SK-N-SH treated with all-trans-retinoic acid at 6 μM for 48 hours (cell line): ENCODE data around the gene SELENON.

Experiments used
- GLIS3 ChIP-seq: fragments of 250-450 bp; sonication (Bioruptor Pico); IDR thresholded peaks from 2 replicates; pipeline ENCODE4 v1.5.0; 2020; ENCODE audit warnings: mild to moderate bottlenecking, moderate library complexity
- OSR1 ChIP-seq: fragments of 250-450 bp; sonication (Bioruptor Pico); IDR thresholded peaks from 2 replicates; pipeline ENCODE4 v1.8.0; 2022; ENCODE audit warnings: moderate library complexity, mild to moderate bottlenecking, inconsistent platforms
- PATZ1 ChIP-seq: fragments of 250-450 bp; sonication (Bioruptor Pico); IDR thresholded peaks from 2 replicates; pipeline ENCODE4 v1.8.0; 2020; ENCODE audit warnings: mild to moderate bottlenecking, moderate library complexity, borderline replicate concordance
- TCF4 ChIP-seq: fragments of 250-450 bp; sonication (Bioruptor Pico); IDR thresholded peaks from 2 replicates; pipeline ENCODE4 v1.8.0; 2021; ENCODE audit warnings: mild to moderate bottlenecking, moderate library complexity, borderline replicate concordance
- ZFP30 ChIP-seq: fragments of 450-650 bp; formaldehyde crosslinking; IDR thresholded peaks from 2 replicates; pipeline ENCODE4 v1.5.0; 2022; ENCODE audit warnings: mild to moderate bottlenecking, moderate library complexity
- TF ChIP-seq, protein P1 (sequence below): fragments of 250-450 bp; sonication (Bioruptor Pico); IDR thresholded peaks from 2 replicates; pipeline ENCODE4 v1.5.1; 2020; ENCODE audit warnings: low read depth, mild to moderate bottlenecking, moderate library complexity
- TF ChIP-seq, protein P2 (sequence below): fragments of 250-450 bp; sonication (Bioruptor Pico); IDR thresholded peaks from 2 replicates; pipeline ENCODE4 v1.5.1; 2021; ENCODE audit warnings: mild to moderate bottlenecking, moderate library complexity

GRCh38 chr1:25821112-25821476 is 21.1 kb downstream of the SELENON start:
- TF ChIP-seq PATZ1 (CRISPR knock-in tag) (no peak), OSR1 (CRISPR knock-in tag) (no peak), TCF4 (CRISPR knock-in tag) (no peak), GLIS3 (CRISPR knock-in tag) (no peak), ZFP30 (CRISPR knock-in tag) (no peak)
- TF ChIP-seq, protein P1, sequence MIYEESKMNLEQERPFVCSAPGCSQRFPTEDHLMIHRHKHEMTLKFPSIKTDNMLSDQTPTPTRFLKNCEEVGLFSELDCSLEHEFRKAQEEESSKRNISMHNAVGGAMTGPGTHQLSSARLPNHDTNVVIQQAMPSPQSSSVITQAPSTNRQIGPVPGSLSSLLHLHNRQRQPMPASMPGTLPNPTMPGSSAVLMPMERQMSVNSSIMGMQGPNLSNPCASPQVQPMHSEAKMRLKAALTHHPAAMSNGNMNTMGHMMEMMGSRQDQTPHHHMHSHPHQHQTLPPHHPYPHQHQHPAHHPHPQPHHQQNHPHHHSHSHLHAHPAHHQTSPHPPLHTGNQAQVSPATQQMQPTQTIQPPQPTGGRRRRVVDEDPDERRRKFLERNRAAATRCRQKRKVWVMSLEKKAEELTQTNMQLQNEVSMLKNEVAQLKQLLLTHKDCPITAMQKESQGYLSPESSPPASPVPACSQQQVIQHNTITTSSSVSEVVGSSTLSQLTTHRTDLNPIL (CRISPR knock-in tag): no peak
- TF ChIP-seq, protein P2, sequence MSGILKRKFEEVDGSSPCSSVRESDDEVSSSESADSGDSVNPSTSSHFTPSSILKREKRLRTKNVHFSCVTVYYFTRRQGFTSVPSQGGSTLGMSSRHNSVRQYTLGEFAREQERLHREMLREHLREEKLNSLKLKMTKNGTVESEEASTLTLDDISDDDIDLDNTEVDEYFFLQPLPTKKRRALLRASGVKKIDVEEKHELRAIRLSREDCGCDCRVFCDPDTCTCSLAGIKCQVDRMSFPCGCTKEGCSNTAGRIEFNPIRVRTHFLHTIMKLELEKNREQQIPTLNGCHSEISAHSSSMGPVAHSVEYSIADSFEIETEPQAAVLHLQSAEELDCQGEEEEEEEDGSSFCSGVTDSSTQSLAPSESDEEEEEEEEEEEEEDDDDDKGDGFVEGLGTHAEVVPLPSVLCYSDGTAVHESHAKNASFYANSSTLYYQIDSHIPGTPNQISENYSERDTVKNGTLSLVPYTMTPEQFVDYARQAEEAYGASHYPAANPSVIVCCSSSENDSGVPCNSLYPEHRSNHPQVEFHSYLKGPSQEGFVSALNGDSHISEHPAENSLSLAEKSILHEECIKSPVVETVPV (CRISPR knock-in tag): no peak
